Hepatocyte (in vitro differentiated cells): ENCODE results near the gene RPTOR.

Source experiments
- EZH2 ChIP-seq: fragments of 200-600 bp; sonication (generic); IDR thresholded peaks from 2 replicates; pipeline ENCODE4 v1.6.1; 2016; ENCODE audit warnings: antibody characterized with exemption, mild to moderate bottlenecking, borderline replicate concordance
- EZH2phosphoT487 ChIP-seq: fragments of 200-600 bp; sonication (generic); IDR thresholded peaks from one replicate; pipeline ENCODE4 v1.6.1; 2018; ENCODE audit warnings: antibody characterized with exemption, mild to moderate bottlenecking, low read depth, moderate library complexity; ENCODE audit not compliant: unreplicated experiment, severe bottlenecking
- TF ChIP-seq, protein P1 (sequence below): fragments of 200-600 bp; sonication (generic); IDR thresholded peaks from 2 replicates; pipeline ENCODE4 v1.5.1; 2016; ENCODE audit warnings: antibody characterized with exemption, mild to moderate bottlenecking; ENCODE audit not compliant: poor library complexity

DNA sequence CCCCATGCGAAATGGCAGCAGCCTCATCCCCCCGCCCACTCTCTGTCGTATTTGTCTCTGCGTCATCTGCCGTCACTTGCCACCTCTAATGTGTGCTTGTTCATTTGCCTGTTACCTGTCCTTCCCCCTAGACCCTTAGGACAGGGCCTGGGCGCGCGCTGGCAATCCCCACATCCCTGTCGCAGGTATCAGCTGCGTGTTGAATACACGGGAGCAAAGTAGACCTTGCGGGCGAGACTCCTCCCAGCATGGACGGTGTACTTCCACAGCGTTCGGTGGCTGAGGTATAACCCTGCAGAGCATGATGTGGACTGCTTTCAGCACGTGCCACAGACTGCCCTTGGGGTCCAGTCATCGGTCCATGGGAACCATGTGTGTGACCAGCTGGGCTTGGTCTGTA lies 276.9 kb downstream of the RPTOR start:
- TF ChIP-seq, protein P1, sequence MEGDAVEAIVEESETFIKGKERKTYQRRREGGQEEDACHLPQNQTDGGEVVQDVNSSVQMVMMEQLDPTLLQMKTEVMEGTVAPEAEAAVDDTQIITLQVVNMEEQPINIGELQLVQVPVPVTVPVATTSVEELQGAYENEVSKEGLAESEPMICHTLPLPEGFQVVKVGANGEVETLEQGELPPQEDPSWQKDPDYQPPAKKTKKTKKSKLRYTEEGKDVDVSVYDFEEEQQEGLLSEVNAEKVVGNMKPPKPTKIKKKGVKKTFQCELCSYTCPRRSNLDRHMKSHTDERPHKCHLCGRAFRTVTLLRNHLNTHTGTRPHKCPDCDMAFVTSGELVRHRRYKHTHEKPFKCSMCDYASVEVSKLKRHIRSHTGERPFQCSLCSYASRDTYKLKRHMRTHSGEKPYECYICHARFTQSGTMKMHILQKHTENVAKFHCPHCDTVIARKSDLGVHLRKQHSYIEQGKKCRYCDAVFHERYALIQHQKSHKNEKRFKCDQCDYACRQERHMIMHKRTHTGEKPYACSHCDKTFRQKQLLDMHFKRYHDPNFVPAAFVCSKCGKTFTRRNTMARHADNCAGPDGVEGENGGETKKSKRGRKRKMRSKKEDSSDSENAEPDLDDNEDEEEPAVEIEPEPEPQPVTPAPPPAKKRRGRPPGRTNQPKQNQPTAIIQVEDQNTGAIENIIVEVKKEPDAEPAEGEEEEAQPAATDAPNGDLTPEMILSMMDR: no peak
- TF ChIP-seq EZH2 (no peak), EZH2phosphoT487 (no peak)
